Measurements from ENCODE around the gene VCAN. TPM values are rescaled to one million over a fixed set of nuclear protein-coding genes. Genes with fewer than 3 reads are reported as not detected.

Gene VCAN
- total and polyA plus RNA-seq, 2 experiments from 2014 or later = 133 to 404 TPM

DNA sequence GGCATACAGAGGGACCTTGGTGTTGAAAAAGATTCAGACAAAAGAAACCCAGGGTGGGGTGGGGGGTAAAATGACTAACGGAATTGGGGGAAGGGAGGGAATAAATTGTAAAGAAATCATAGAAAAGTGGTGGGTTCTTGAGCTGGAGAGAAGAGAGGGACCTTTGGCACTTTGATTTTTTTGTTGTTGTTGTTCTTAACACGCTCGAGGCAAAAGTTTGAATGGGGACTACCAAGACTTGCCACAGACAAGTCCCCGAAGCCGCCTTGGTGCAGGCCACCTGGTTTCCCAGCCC, 616 bp downstream of the VCAN start (continued):
- TF ChIP-seq ZNF462 (CRISPR knock-in tag; IDR thresholded peaks at IDR 0.05) = no peak

DNA sequence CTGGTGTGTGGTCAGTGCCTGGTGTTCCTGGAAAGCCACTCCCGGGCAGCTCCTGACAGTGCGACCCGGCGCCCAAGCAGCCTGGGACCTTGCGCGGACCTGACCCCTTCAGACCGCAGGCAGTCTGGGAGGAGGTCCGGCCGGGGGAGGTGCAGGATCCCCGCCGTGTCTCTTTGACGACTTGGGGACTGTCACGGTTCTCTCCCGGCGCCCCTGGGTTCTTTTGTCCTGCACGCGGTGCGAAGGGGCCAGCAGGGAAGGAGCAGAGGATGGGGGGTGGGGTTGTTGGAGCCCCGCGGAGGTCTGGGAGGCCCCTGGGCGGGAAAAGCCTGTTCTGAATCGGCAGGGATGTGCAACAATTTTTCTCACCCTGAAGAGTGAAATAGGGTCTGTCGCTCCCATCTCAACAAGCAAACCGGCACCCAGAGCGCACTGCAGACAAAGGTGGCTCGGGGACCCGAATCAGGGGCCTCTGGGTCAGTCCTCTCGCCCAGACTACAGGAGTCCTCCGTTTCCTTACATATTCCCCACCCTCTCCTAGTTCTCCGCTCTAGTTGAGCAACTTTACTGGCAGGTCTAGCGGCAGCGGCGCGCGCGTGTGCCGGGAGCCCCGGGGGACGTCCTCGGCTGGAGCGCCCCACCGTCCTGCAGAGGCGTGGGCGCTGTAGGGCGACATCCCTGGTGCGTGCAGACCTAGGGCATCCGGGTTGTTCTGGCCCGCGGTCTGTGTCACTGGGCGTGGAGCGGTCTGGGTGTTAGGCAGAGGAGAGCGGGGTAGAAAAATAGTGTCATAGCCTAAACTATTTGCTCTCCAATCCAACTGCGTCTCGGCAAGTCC, 1.2 kb downstream of the VCAN start:
- H3K4me1 ChIP-seq (ENCODE audit: insufficient read depth) = peaks cover 43% of the 10 kb centered on the region
- no peaks in the 10 kb centered on the region for H3K27me3 ChIP-seq (ENCODE audit: insufficient read depth)
- H4K20me1 ChIP-seq (replicated peaks; ENCODE audit: insufficient read depth) = no peaks in the 10 kb centered on the region
- H3F3A ChIP-seq (replicated peaks; ENCODE audit: low read depth) = no peaks in the 10 kb centered on the region
- no peaks in the 10 kb centered on the region for H3K9me2 ChIP-seq (ENCODE audit: insufficient read depth)
- DNase-seq (ENCODE audit: low spot score) (peak; percentile 74), ATAC-seq (peak; percentile 14)
- H3K36me3 Mint-ChIP-seq (ENCODE audit: low read depth) = peaks cover 12% of the 10 kb centered on the region
- H3K4me1 Mint-ChIP-seq = peaks cover 52% of the 10 kb centered on the region
- H3K79me2 ChIP-seq (replicated peaks; ENCODE audit: insufficient read depth) = peaks cover 28% of the 10 kb centered on the region
- peaks cover 11% of the 10 kb centered on the region for H3K27me3 Mint-ChIP-seq (ENCODE audit: insufficient read depth, low read depth, poor library complexity)
- peak overlapping the region; percentile 76 for H3K4me3 ChIP-seq
- H3K27ac ChIP-seq (ENCODE audit: low read depth) = peak overlapping the region; percentile 86
- H3K36me3 ChIP-seq (ENCODE audit: insufficient read depth) = no peaks in the 10 kb centered on the region
- H3K4me2 ChIP-seq = peak overlapping the region; percentile 82
- peak overlapping the region; percentile 85 for H3K4me3 Mint-ChIP-seq
- H3K9me3 Mint-ChIP-seq = no peaks in the 10 kb centered on the region; the same call in 1 of the 3 replicates
- peak overlapping the region; percentile 92 for H3K27ac Mint-ChIP-seq
- TF ChIP-seq POLR2AphosphoS5 (IDR thresholded peaks at IDR 0.05; ENCODE audit: low read depth) (peak; percentile 54), ZNF331 (CRISPR knock-in tag; IDR thresholded peaks at IDR 0.05; ENCODE audit: low read depth) (no peak)
- TF ChIP-seq, protein P1, sequence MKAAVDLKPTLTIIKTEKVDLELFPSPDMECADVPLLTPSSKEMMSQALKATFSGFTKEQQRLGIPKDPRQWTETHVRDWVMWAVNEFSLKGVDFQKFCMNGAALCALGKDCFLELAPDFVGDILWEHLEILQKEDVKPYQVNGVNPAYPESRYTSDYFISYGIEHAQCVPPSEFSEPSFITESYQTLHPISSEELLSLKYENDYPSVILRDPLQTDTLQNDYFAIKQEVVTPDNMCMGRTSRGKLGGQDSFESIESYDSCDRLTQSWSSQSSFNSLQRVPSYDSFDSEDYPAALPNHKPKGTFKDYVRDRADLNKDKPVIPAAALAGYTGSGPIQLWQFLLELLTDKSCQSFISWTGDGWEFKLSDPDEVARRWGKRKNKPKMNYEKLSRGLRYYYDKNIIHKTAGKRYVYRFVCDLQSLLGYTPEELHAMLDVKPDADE (IDR thresholded peaks at IDR 0.05) = peak; percentile 38; the same call in 1 of the 2 replicates
- H2AFZ ChIP-seq = no peak overlapping the region

Measured in GM23338 (cell line).